ENCODE data around the gene CACNA2D2. TPM values are rescaled to one million over a fixed set of nuclear protein-coding genes. Genes with fewer than 3 reads are reported as not detected.

CACNA2D2 gene
- total and polyA plus RNA-seq, 2 of the 8 experiments (the other 6 are each of a cell fraction or from before 2014, with no cell fraction given): 14.1 to 25.0 TPM

GRCh38 chr3:50493623-50494022, 9.8 kb downstream of the CACNA2D2 start:
- Histone ChIP-seq H2AFZ (ENCODE audit: low read length) (no peak overlapping the region), H2BK15ac (ENCODE audit: low read length) (no peak overlapping the region), H3K9me3 (ENCODE audit: insufficient read depth in 2 of 2, low read depth in 1 of 2, low read length in 1 of 2) (no peaks in the 10 kb centered on the region), H3K4me1 (replicated peaks in 1 of 4; ENCODE audit: control insufficient read depth in 3 of 4, insufficient read depth in 4 of 4, low read length in 3 of 4) (peaks cover 14 to 53% (median 38%) of the 10 kb centered on the region in 4 experiments), H3K4me2 (ENCODE audit: insufficient read depth in 1 of 2, low read depth in 2 of 2, low read length in 2 of 2) (no peak overlapping the region), H4K8ac (ENCODE audit: extremely low read depth, insufficient read depth, low read length) (no peak overlapping the region), H3K36me3 (ENCODE audit: control insufficient read depth in 2 of 4, insufficient read depth in 4 of 4, low read length in 3 of 4) (no peaks in the 10 kb centered on the region), H3K18ac (ENCODE audit: extremely low read depth, low read length) (peak overlapping the region; percentile 63; the same call in 1 of the 2 replicates), H3K79me1 (ENCODE audit: low read depth, low read length) (no peaks in the 10 kb centered on the region; the same call in none of the 2 replicates), H2AK5ac (ENCODE audit: low read depth, low read length) (peak overlapping the region; percentile 67; the same call in 1 of the 2 replicates), H3K79me2 (ENCODE audit: control insufficient read depth in 1 of 2, insufficient read depth in 2 of 2, low read length in 2 of 2) (peaks cover 0 to 3% of the 10 kb centered on the region in 2 experiments; a peak in 2 of 4 replicates), H3K27me3 (replicated peaks in 1 of 4; ENCODE audit: control insufficient read depth in 3 of 4, extremely low read depth in 1 of 4, insufficient read depth in 3 of 4, low read length in 3 of 4) (peaks cover 0 to 2% (median 0%) of the 10 kb centered on the region in 4 experiments; a peak in 2 of 7 replicates), H4K5ac (ENCODE audit: insufficient read length, low read depth, low read length) (no peak overlapping the region), H3K23me2 (ENCODE audit: low read depth, low read length) (no peaks in the 10 kb centered on the region), H2BK120ac (replicated peaks; ENCODE audit: low read depth, low read length) (no peak overlapping the region), H3K23ac (ENCODE audit: insufficient read length) (no peak overlapping the region), H2BK5ac (ENCODE audit: low read depth, low read length) (no peak overlapping the region), H3K9ac (replicated peaks in 1 of 4; ENCODE audit: extremely low read depth in 1 of 4, low read depth in 3 of 4, low read length in 3 of 4) (no peak overlapping the region; a peak in 1 of 7 replicates), H4K91ac (replicated peaks; ENCODE audit: insufficient read length, low read length) (no peak overlapping the region), H2BK12ac (ENCODE audit: low read depth, low read length) (peak overlapping the region; percentile 50; the same call in 1 of the 2 replicates), H3K4me3 (ENCODE audit: extremely low read depth in 1 of 4, insufficient read depth in 2 of 4, low read depth in 3 of 4, low read length in 4 of 4) (no peak overlapping the region), H4K20me1 (replicated peaks in 1 of 2; ENCODE audit: control insufficient read depth in 1 of 2, insufficient read depth in 2 of 2, low read length in 2 of 2) (peaks cover 2 to 8% of the 10 kb centered on the region in 2 experiments), H2BK20ac (ENCODE audit: low read length) (no peak overlapping the region; the same call in 1 of the 2 replicates), H3K27ac (ENCODE audit: low read depth, low read length) (no peak overlapping the region), H3K14ac (ENCODE audit: insufficient read length) (no peak overlapping the region), H3K4ac (replicated peaks; ENCODE audit: insufficient read length, low read depth, low read length) (no peak overlapping the region), H3K56ac (replicated peaks; ENCODE audit: insufficient read length, low read depth, low read length) (no peak overlapping the region)
- DNase-seq (ENCODE audit: low read depth in 1 of 2, low spot score in 2 of 2) (no peak), FAIRE-seq (no peak)
- 88% methylated on average over 10 of the region's 11 CpGs; no CpG with 5 or more reads in 1 of the 2 experiments for WGBS, 2 experiments (ENCODE audit: extremely low coverage in 1 of 2, insufficient coverage in 1 of 2, insufficient read length in 1 of 2, insufficient replicate concordance in 2 of 2, low coverage in 1 of 2, low lambda C conversion rate in 2 of 2, missing lambda C conversion rate in 1 of 2)
- ChIA-PET POLR2A (ENCODE audit: partially characterized antibody) (interaction anchor here (0.9 to 1.4 kb wide), 4 partner anchors 9 to 97 kb away, joined by 3 to 5 read pairs (median 3); no protein-coding TSS in a partner anchor), CTCF (ENCODE audit: partially characterized antibody) (interaction anchor here (0.8 to 2.2 kb wide), 11 partner anchors 9 to 141 kb away, joined by 3 to 8 read pairs (median 5); no protein-coding TSS in a partner anchor)
- TF ChIP-seq GTF2F1 (IDR thresholded peaks at IDR 0.05; ENCODE audit: borderline replicate concordance, low read depth, low read length) (no peak), HDAC6 (IDR thresholded peaks at IDR 0.05; ENCODE audit: low read depth, low read length) (no peak), SIX5 (IDR thresholded peaks at IDR 0.05; ENCODE audit: low read depth, low read length) (no peak), EZH2 (IDR thresholded peaks at IDR 0.05; ENCODE audit: low read depth, low read length, severe bottlenecking) (no peak), CTCF (IDR thresholded peaks at IDR 0.05; ENCODE audit: control extremely low read depth in 1 of 3, insufficient read depth in 1 of 3, low read depth in 1 of 3, low read length in 3 of 3) (no peak), EP300 (IDR thresholded peaks at IDR 0.05; ENCODE audit: borderline replicate concordance in 1 of 2, low read depth in 2 of 2, low read length in 2 of 2) (no peak), RFX5 (IDR thresholded peaks at IDR 0.05; ENCODE audit: borderline replicate concordance, low read depth, low read length) (no peak), USF2 (IDR thresholded peaks at IDR 0.05; ENCODE audit: low read length) (no peak)

Measured in H1 (cell line).